HL-60 (cell line): ENCODE data around the gene PPM1F.

Source experiments
- CTCF ChIP-seq: IDR thresholded peaks from one replicate; pipeline ENCODE4 v1.5.1; 2011; ENCODE audit warnings: low read length, control low read depth, inconsistent platforms; ENCODE audit not compliant: insufficient read depth
- POLR2AphosphoS5 ChIP-seq: IDR thresholded peaks from 2 replicates; pipeline ENCODE4 v1.6.1; 2012; ENCODE audit warnings: low read depth
- REST ChIP-seq: IDR thresholded peaks from 2 replicates; pipeline ENCODE4 v1.6.1; 2012; ENCODE audit warnings: low read depth; ENCODE audit not compliant: insufficient replicate concordance

GRCh38 chr22:21902296-21903087, 50.2 kb downstream of the PPM1F start:
- TF ChIP-seq CTCF = no peak
- no peak for TF ChIP-seq POLR2AphosphoS5
- TF ChIP-seq REST = no peak
